Lower leg skin (tissue), 3 donors: ENCODE data around the gene GPC5.

Experiments
- CTCF ChIP-seq, 3 donors: fragments of 450-650 bp; IDR thresholded peaks; one replicate each; pipeline ENCODE4 v1.5.1; 2016; ENCODE audit warnings: antibody characterized with exemption in 3 of 3, mild to moderate bottlenecking in 3 of 3, moderate library complexity in 2 of 3
- POLR2A ChIP-seq, 2 donors: fragments of 450-650 bp; IDR thresholded peaks; one replicate each; pipeline ENCODE4 v1.6.1; 2016 to 2017; ENCODE audit warnings: antibody characterized with exemption in 2 of 2, mild to moderate bottlenecking in 1 of 2, moderate library complexity in 1 of 2

GRCh38 chr13:92412481-92412880, 1014.1 kb downstream of the GPC5 start:
- no peak for TF ChIP-seq CTCF (IDR thresholded peaks at IDR 0.05)
- no peak for TF ChIP-seq POLR2A (IDR thresholded peaks at IDR 0.05)
